CD4-positive, alpha-beta T cell treated with Interleukin-15 for 4 hours (primary cell): Measurements from ENCODE around the gene ZNF445.
"Not testable (repeated sequence)": the region's sequence is repeated elsewhere in the genome, so short reads cannot be mapped to it uniquely, and the experiment has no call there.

Experiments used
- DNase-seq: peaks from one replicate; pipeline ENCODE4 v3.0.0-alpha.2; 2020; ENCODE audit warnings: low spot score

ZNF445 gene

GRCh38 chr3:44398853-44399252 lies 78.6 kb downstream of the ZNF445 start:
- DNase-seq = no peak

DNA sequence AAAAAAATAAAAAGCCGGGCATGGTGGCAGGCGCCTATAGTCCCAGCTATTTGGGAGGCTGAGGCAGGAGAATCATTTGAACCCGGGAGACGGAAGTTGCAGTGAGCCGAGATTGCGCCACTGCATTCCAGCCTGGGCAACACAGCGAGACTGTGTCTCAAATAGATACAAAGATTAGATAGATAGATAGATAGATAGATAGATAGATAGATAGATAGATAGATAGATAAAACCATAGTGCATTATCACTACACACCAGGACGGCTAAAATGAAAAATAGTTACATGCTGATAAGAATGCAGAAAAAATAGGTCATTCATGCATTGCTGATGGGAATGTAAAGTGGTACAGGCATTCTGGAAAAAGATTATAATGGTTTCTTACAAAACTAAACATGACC lies 79.2 kb downstream of the ZNF445 start:
- not testable (repeated sequence) for DNase-seq

- no peak for DNase-seq
Measured at GRCh38 chr3:44396200-44397171, 81.0 kb downstream of the ZNF445 start.

- no peak for DNase-seq
Measured at GRCh38 chr3:44395714-44396113, 81.8 kb downstream of the ZNF445 start.

DNA sequence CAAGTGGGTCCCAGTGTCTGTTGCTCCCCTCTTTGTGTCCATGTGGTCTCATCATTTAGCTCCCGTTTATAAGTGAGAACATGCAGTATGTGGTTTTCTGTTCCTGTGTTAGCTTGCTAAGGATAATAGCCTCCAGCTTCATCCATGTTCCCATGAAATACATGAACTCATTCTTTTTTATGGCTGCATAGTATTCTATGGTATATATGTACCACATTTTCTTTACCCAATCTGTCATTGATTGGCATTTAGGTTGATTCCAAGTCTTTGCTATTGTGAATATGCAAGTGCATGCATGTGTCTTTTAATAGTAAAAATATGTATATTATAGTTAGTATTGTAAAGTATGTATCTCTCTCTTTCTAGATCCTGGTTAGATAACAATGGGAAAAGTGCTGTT lies 85.0 kb downstream of the ZNF445 start:
- no peak for DNase-seq

- DNase-seq = no peak
Measured at GRCh38 chr3:44387404-44387803, 90.1 kb downstream of the ZNF445 start.
